Activated naive CD4-positive, alpha-beta T cell treated with anti-CD3 and anti-CD28 coated beads, Interleukin-2, amount 10 ng/mL, durations not matched to agents 7 days and 5 days (primary cell): ENCODE results near the gene STAT5B.

Experiments used
- CTCF ChIA-PET: fragments of 350-600 bp; sonication (Branson Sonifier 250); formaldehyde crosslinking; loops from one replicate; lab custom pipeline; 2021; ENCODE audit warnings: antibody characterized with exemption; lab: Charles Lee
- DNase-seq: peaks from one replicate; pipeline ENCODE4 v3.0.0-alpha.2; 2020
- H3K27ac Mint-ChIP-seq: one replicate; pipeline ENCODE4 v1.8.0; 2021; ENCODE audit warnings: mild to moderate bottlenecking, moderate library complexity, mixed read lengths
- H3K27me3 Mint-ChIP-seq: one replicate; pipeline ENCODE4 v1.8.0; 2021; ENCODE audit warnings: mild to moderate bottlenecking, mixed read lengths
- H3K36me3 Mint-ChIP-seq: one replicate; pipeline ENCODE4 v1.8.0; 2021; ENCODE audit warnings: mixed read lengths
- H3K4me1 Mint-ChIP-seq: one replicate; pipeline ENCODE4 v1.8.0; 2021; ENCODE audit warnings: mixed read lengths
- H3K4me3 Mint-ChIP-seq: one replicate; pipeline ENCODE4 v1.8.0; 2021; ENCODE audit warnings: mild to moderate bottlenecking, moderate library complexity, mixed read lengths
- H3K9me3 Mint-ChIP-seq: one replicate; pipeline ENCODE4 v1.8.0; 2021; ENCODE audit warnings: mixed read lengths

The STAT5B gene

DNA sequence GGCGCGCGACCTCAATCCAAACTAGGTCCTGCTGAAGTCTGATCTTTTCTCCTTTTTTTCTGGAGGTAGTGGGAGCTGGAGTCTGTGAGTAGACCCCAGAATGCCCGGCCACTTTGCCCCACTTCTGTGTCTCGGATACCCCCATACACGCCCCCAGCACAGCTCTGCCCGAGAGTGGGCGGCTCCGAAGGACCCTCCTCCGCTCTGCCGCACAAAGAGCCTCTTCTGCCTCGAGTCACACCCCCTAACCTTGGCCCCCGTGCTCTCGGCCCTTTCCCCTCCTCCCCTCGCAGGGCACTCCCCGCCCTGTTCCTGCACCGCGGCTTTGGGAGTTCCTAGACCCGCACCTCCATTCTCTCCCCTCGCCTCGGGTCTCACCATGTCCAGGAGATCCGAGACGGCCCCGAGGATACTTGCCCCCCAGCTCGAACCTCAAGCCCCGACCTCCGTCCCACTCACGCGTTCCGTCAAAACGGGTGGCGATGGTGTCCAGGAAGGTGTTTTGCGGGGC lies 95.7 kb downstream of the STAT5B start:
- CTCF ChIA-PET = interaction anchor here (0.8 to 3.1 kb wide), 6 partner anchors 8 to 160 kb away, joined by 3 to 28 read pairs (median 4); partner anchors contain the start of genes DHX58, GHDC, KAT2A and NKIRAS2
- H3K4me1 Mint-ChIP-seq = peaks cover 61% of the 10 kb centered on the region
- H3K27me3 Mint-ChIP-seq = peaks cover 81% of the 10 kb centered on the region
- H3K36me3 Mint-ChIP-seq = no peaks in the 10 kb centered on the region
- H3K4me3 Mint-ChIP-seq = peak overlapping the region; percentile 35
- H3K27ac Mint-ChIP-seq = no peak overlapping the region
- no peak for DNase-seq
- no peaks in the 10 kb centered on the region for H3K9me3 Mint-ChIP-seq

DNA sequence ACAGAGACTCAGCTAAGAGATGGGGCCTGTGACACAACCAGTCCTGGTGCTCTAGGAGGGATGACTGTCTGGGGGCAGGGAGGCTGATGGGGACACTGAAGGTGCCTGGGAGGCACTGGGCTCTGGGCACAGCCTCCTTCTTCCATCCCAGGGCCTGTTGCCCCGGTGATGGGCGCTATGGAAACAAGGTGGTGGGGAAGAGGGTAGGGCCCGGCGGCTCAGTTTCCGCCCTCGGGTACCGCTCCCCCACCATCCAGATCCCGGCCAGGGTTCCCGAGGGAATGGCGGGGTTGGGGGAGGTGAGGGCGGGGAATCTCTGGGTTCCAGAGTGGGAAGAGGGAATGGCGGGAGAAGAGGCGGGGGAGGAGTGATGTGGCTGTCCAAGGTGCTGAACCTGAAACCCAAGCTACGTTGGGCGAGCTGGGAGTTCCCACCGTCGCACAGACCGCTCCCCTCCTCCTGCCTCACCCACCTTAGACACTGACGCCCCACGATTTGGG lies 96.2 kb downstream of the STAT5B start:
- Mint-ChIP-seq H3K27ac (no peak overlapping the region), H3K4me1 (peaks cover 57% of the 10 kb centered on the region), H3K27me3 (peaks cover 79% of the 10 kb centered on the region), H3K36me3 (no peaks in the 10 kb centered on the region), H3K9me3 (no peaks in the 10 kb centered on the region), H3K4me3 (peak overlapping the region; percentile 35)
- CTCF ChIA-PET = interaction anchor here (0.8 to 3.1 kb wide), 4 partner anchors 9 to 160 kb away, joined by 3 to 28 read pairs (median 3); partner anchors contain the start of genes DHX58, KAT2A and NKIRAS2
- peak; percentile 64 for DNase-seq

DNA sequence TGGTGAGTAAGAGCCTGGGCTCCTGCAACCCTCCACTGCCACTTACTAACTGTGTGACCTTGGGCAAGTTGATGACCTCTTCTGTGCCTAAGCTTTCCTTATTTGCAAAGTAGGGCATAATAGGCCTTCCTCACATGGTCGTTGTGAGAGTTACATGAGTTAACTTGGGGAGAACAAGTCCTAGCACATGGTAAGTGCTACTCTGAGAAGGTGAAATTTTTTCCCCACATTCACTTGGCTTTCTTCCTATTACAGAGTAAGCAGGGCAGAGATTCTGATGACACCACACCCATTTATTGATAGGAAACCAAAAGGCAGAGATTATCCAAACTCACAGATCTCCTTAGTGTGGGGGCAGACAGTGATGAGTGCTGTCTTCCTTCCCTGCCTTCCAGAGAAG lies 96.9 kb downstream of the STAT5B start:
- no peak overlapping the region for H3K4me3 Mint-ChIP-seq
- H3K27me3 Mint-ChIP-seq = peaks cover 80% of the 10 kb centered on the region
- peaks cover 51% of the 10 kb centered on the region for H3K4me1 Mint-ChIP-seq
- H3K27ac Mint-ChIP-seq = no peak overlapping the region
- no peaks in the 10 kb centered on the region for H3K9me3 Mint-ChIP-seq
- CTCF ChIA-PET = interaction anchor here (0.9 to 1.7 kb wide), 4 partner anchors 9 to 159 kb away, joined by 3 to 4 read pairs (median 3); partner anchors contain the start of gene NKIRAS2
- no peak for DNase-seq
- H3K36me3 Mint-ChIP-seq = no peaks in the 10 kb centered on the region

DNA sequence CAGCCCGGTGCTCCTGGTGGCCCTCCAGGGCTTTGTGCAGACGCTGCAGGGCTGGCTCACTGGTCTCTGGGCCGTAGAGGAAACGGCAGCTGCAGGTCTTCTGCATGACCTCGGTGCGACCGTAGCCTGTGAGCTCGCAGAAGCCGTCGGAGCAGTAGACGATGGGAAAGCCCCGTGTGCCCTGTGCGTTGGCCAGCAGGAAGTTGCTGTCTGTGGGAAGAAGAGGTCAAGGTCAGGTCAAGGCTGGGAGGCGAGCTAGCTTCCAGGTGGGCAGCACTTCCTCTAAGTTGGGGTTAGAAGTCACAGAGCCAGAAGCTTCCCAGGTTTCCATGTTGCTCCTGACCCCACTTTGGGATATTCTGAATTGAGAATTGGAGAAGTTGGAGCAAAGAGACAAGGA lies 97.4 kb downstream of the STAT5B start:
- CTCF ChIA-PET = interaction anchor here (1.0 to 1.7 kb wide), 3 partner anchors 59 to 159 kb away, joined by 3 to 4 read pairs (median 3); partner anchors contain the start of gene NKIRAS2
- no peak for DNase-seq
- Mint-ChIP-seq H3K27ac (no peak overlapping the region), H3K27me3 (peaks cover 84% of the 10 kb centered on the region), H3K4me3 (no peak overlapping the region), H3K4me1 (peaks cover 49% of the 10 kb centered on the region), H3K36me3 (no peaks in the 10 kb centered on the region), H3K9me3 (no peaks in the 10 kb centered on the region)

DNA sequence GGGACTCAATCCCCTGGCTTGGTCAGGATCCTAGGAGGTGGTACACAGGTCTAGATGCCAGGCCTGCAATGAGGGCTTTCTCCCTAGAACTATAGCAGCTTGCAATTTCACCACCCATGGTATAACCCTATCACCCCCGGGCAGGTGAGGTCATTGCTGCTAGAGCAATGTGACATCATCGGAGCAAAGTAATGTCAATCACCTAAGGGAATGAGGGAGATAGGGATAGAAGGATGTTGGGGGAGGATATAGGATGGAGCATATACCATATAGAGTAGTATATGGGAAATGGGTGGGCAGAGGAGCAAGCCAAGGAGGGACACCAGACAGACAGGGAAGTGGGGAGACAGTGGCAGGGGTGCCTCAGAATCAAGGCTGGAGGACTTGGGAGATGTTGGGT lies 98.5 kb downstream of the STAT5B start:
- CTCF ChIA-PET = interaction anchor here (0.6 kb wide), 1 partner anchor 159 kb away, joined by 3 read pairs; no protein-coding TSS in a partner anchor

DNA sequence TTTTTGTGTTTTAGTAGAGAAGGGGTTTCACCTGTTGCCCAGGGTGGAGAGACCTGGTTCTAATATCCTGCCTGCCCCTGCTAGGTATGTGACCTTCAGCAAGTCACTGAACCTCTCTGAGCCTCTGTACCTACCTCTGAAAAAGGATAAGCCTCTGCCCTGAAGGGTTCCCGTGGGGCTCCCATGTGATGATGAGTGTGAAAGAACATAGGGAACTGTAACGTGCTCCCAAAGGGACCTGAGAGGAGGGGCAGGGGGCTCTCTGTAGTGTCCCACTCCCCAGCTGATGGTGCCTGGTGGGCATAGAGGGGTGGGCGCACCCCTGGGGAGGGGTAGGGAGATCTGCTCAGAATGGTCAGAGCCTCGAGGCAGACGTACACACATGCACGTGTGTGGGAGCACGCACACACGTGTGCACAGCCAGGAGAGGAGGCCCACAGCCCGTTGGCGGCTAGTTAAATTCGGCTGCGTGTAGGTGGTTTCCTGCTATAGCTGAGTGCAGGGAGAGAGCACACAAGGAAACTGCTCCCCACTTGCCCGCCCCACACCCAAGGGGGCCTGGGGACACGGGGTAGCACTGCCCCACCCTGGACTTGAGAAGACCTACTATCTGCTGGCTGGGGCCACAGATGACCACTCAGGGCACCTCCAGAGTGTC lies 101.9 kb downstream of the STAT5B start:
- no peaks in the 10 kb centered on the region for H3K9me3 Mint-ChIP-seq
- no peak overlapping the region for H3K27ac Mint-ChIP-seq
- CTCF ChIA-PET = no interaction called here
- H3K4me3 Mint-ChIP-seq = no peak overlapping the region
- DNase-seq = no peak
- no peaks in the 10 kb centered on the region for H3K36me3 Mint-ChIP-seq
- peaks cover 8% of the 10 kb centered on the region for H3K4me1 Mint-ChIP-seq
- H3K27me3 Mint-ChIP-seq = peaks cover 63% of the 10 kb centered on the region

More for the DNA sequence above, 98.5 kb downstream of the STAT5B start:
- Mint-ChIP-seq H3K27me3 (peaks cover 83% of the 10 kb centered on the region), H3K9me3 (no peaks in the 10 kb centered on the region), H3K27ac (no peak overlapping the region), H3K4me3 (no peak overlapping the region), H3K4me1 (peaks cover 38% of the 10 kb centered on the region), H3K36me3 (no peaks in the 10 kb centered on the region)
- DNase-seq = no peak

DNA sequence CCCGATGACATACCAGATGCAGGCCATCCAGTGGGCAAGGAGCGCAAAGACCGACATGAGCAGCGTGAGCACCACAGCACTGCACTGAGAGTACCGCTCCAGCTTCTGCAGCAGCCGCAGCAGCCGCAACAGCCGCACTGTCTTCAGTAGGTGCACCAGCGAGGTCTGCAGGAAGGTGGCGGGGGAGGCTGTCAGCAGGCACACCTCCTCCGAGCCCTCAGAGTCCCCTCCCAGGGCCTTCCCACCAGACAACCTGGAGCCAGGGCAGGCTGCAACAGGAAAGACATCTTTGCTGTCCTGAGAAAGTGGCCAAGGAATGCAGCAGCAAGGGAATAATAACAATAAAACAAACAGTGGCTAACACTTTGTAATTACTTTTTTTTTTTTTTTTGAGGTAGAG lies 104.4 kb downstream of the STAT5B start:
- CTCF ChIA-PET = no interaction called here
- H3K27ac Mint-ChIP-seq = no peak overlapping the region
- H3K4me3 Mint-ChIP-seq = no peak overlapping the region
- no peaks in the 10 kb centered on the region for H3K36me3 Mint-ChIP-seq
- peaks cover 47% of the 10 kb centered on the region for H3K27me3 Mint-ChIP-seq
- DNase-seq = no peak
- H3K9me3 Mint-ChIP-seq = no peaks in the 10 kb centered on the region
- H3K4me1 Mint-ChIP-seq = peaks cover 2% of the 10 kb centered on the region

DNA sequence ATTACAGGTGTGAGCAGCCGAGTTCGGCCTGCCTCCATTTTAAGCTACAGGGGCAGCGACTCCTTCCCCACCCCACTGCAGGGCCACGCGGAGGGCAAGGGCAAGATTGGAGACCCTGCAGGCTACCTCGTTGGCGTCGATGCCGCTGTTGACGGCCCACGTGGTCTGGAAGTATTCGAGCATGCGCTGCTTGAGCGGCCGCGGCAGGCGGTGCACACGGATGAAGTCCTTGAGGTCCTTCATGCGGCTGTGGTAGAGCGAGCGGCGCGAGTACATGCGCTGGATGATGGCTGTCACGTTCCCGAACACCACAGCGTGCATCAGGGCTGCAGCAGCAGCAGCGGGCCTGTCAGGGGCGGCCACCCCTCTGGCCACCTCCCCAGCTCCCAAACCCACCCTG lies 106.8 kb downstream of the STAT5B start:
- CTCF ChIA-PET = interaction anchor here (1.5 kb wide), 1 partner anchor 143 kb away, joined by 3 read pairs; no protein-coding TSS in a partner anchor
- no peak overlapping the region for H3K4me3 Mint-ChIP-seq
- peaks cover 31% of the 10 kb centered on the region for H3K27me3 Mint-ChIP-seq
- H3K36me3 Mint-ChIP-seq = no peaks in the 10 kb centered on the region
- DNase-seq = no peak
- peaks cover 1% of the 10 kb centered on the region for H3K4me1 Mint-ChIP-seq
- H3K9me3 Mint-ChIP-seq = no peaks in the 10 kb centered on the region
- H3K27ac Mint-ChIP-seq = no peak overlapping the region

DNA sequence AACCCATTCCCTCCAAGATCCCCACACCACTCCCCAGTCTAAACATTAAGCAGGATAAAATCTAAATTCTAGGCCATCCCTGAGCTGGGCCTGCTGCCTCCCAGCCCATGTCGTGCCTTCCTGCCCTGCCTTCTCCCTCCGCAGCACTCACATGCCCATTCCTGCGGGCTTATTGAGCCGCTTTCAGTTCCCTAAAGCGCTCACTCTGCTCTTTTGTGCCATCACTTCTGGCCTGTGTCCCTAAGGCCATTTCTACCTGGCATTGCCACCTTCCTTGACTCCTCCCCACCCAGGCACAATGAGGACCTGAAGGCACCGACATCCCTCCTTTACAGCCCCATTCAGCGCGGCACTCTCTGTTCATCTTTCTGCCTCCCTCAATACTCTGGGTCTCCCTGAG lies 108.4 kb downstream of the STAT5B start:
- H3K4me3 Mint-ChIP-seq = no peak overlapping the region
- peaks cover 18% of the 10 kb centered on the region for H3K27me3 Mint-ChIP-seq
- CTCF ChIA-PET = interaction anchor here (0.5 to 1.5 kb wide), 2 partner anchors 18 to 145 kb away, joined by 3 to 4 read pairs; no protein-coding TSS in a partner anchor
- no peaks in the 10 kb centered on the region for H3K9me3 Mint-ChIP-seq
- H3K4me1 Mint-ChIP-seq = no peaks in the 10 kb centered on the region
- H3K27ac Mint-ChIP-seq = no peak overlapping the region
- no peaks in the 10 kb centered on the region for H3K36me3 Mint-ChIP-seq
- DNase-seq = no peak

DNA sequence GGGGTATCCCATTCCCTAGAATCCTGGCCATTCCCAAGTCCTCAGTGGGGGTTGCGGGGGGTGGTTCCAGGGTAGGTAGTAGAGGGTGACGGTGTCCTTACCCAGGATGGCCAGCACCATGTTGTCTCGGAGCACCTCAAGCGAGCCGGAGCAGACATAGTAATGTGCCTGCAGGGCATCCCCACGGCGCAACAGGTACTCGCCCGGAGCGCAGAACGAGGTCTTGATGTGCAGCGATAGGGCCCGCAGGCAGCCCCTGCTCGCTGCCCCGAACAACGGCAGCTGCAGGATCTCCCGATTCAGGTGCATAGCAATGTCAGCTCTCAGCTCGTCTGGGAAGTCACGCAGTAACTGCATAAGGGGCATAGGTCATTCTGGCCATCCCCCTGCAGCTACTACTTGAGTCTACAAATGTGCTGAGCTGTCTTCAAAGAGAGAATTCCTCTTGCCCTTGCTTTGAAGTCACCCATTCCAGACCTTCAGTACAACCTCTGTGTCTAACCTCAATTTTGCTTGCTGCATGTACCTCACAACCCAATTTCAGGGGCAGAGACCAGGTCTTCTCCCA lies 109.9 kb downstream of the STAT5B start:
- H3K27me3 Mint-ChIP-seq = peaks cover 12% of the 10 kb centered on the region
- no peaks in the 10 kb centered on the region for H3K9me3 Mint-ChIP-seq
- CTCF ChIA-PET = no interaction called here
- H3K27ac Mint-ChIP-seq = no peak overlapping the region
- H3K36me3 Mint-ChIP-seq = no peaks in the 10 kb centered on the region
- H3K4me3 Mint-ChIP-seq = no peak overlapping the region
- H3K4me1 Mint-ChIP-seq = no peaks in the 10 kb centered on the region
- no peak for DNase-seq

DNA sequence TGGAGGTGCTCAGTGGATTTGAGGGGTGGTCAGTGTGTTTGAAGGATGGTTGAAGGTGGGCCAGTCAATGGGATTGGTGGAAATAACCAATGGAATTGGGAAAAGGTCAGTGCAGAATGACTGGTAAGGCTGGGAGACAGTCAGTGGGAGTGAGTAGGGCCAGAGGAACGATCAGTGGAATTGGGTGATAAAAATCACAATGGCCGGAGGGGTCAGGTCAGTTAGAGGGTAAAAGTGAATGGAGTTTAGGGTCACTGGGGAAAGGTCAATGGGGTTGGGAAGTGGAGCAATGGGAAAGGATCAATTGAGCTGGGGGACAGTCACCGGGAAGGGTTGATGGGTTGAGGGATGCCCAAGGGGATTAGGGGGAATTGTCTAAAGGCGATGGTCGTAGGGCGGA lies 110.4 kb downstream of the STAT5B start:
- Mint-ChIP-seq H3K9me3 (no peaks in the 10 kb centered on the region), H3K27me3 (peaks cover 6% of the 10 kb centered on the region), H3K4me3 (no peak overlapping the region), H3K27ac (no peak overlapping the region), H3K36me3 (no peaks in the 10 kb centered on the region), H3K4me1 (no peaks in the 10 kb centered on the region)
- no peak for DNase-seq
- CTCF ChIA-PET = no interaction called here

DNA sequence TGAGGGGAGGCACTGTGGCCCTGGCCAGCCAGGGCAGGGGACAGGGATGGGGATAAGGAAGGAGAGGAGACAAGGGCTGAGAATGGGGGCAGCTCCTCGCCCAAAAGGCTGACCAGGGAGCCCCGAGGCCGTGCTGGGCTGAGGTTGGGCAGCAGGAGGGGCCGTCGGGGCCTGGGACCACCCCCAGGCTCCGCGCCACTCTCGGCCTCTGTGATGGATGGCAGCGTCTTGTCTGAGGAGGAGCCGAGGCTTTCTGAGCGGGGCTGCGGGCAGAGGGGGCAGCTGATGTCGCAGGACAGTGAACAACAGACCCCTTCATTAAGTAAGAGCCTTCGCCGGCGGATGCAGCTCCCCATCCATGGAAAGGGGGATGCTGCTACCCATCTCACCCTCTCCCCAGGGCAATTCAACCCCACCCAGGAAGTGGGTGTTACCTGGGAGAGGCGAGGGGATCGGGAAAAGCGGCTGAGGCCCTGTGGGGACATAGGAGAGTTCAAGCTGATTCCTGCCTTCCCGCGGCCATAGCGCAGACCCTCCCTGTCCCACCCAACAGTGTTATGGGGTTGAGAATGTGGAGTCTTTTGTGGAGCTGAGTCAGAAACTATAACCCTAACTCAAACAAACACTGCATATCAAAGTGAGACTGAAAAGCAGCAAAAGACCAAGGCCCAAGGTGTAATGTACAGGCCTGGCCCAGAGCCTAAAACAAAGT lies 112.3 kb downstream of the STAT5B start:
- Mint-ChIP-seq H3K27me3 (peaks cover 3% of the 10 kb centered on the region), H3K4me3 (no peak overlapping the region), H3K27ac (no peak overlapping the region), H3K9me3 (no peaks in the 10 kb centered on the region), H3K4me1 (no peaks in the 10 kb centered on the region), H3K36me3 (no peaks in the 10 kb centered on the region)
- CTCF ChIA-PET = interaction anchor here (0.5 to 1.8 kb wide), 4 partner anchors 18 to 147 kb away, joined by 3 to 6 read pairs (median 3); partner anchors contain the start of genes GHDC and KCNH4
- DNase-seq = no peak

DNA sequence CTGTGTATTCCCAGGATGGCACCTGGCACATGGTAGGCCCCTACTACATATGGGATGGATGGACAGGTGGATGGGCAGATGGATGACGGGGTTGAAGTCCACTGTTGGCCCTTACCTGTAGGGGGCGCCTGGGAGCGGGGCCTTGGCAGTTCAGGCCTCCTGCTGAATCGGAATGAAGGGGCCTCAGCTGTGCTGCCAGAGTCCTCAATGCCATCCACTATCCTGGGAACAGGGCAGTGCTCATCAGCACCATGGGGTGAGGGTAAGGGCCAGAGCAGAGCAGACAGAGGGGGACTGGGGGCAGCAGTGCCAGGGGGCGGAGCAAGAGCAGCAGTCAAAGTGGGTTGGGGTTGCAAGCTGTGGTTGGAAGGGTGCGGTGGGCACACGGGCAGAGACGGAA lies 113.1 kb downstream of the STAT5B start:
- Mint-ChIP-seq H3K27ac (no peak overlapping the region), H3K4me3 (no peak overlapping the region), H3K9me3 (no peaks in the 10 kb centered on the region), H3K36me3 (no peaks in the 10 kb centered on the region), H3K27me3 (peaks cover 2% of the 10 kb centered on the region), H3K4me1 (no peaks in the 10 kb centered on the region)
- CTCF ChIA-PET = interaction anchor here (0.9 to 1.8 kb wide), 4 partner anchors 18 to 148 kb away, joined by 3 to 6 read pairs (median 3); partner anchors contain the start of genes GHDC and KCNH4
- DNase-seq = peak; percentile 59

DNA sequence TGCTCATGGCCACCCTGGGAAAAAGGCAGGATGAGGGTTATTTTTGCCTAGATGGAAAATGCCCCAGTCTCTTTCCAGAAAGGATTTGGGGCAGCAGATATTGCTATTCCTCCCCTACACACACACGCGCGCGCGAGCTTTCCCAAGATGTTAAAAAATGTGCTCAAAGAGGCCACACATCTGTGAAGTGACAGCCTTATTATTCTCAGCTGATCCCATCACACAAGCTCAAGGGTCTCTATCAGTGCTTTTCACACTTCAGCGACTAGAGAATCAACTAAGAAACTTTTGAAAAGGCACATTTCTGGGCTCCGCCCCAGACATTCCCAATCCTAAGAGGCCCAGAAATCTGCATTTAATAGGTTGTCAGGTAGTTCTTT lies 115.7 kb downstream of the STAT5B start:
- CTCF ChIA-PET = no interaction called here
- no peak for DNase-seq
- Mint-ChIP-seq H3K4me3 (no peak overlapping the region), H3K27ac (no peak overlapping the region), H3K36me3 (no peaks in the 10 kb centered on the region), H3K9me3 (no peaks in the 10 kb centered on the region), H3K27me3 (no peaks in the 10 kb centered on the region), H3K4me1 (peaks cover 6% of the 10 kb centered on the region)
